AG09319 (cell line): ENCODE measurements around the gene PTPRC.
"Not testable (repeated sequence)": the region's sequence is repeated elsewhere in the genome, so short reads cannot be mapped to it uniquely, and the experiment has no call there.

Experiments
- DNase-seq: peaks from one replicate; pipeline ENCODE4 v3.0.0-alpha.2; 2010; ENCODE audit warnings: low read depth; ENCODE audit errors: extremely low read depth
- CTCF ChIP-seq: IDR thresholded peaks from 2 replicates; pipeline ENCODE4 v1.5.1; 2011; ENCODE audit warnings: low read depth, mild to moderate bottlenecking, inconsistent platforms, low read length, moderate library complexity

Gene PTPRC

GRCh38 chr1:198638894-198639635 lies at the start of gene PTPRC:
Gene PTPRC (plus strand): TSS chr1:198639040. CDS start chr1:198639269, 229 bp downstream.
- DNase-seq: no peak
- no peak for TF ChIP-seq CTCF

- TF ChIP-seq CTCF: no peak
- no peak for DNase-seq
These were observed 48.4 kb upstream of the PTPRC start for GRCh38 chr1:198590454-198590853.

GRCh38 chr1:198595765-198596164 lies 43.1 kb upstream of the PTPRC start:
- no peak for DNase-seq
- TF ChIP-seq CTCF: no peak

- TF ChIP-seq CTCF: no peak
- no peak for DNase-seq
These were observed 41.0 kb upstream of the PTPRC start for GRCh38 chr1:198597690-198598430.

- no peak for DNase-seq
These were observed 40.0 kb upstream of the PTPRC start for GRCh38 chr1:198598796-198599321.

GRCh38 chr1:198599749-198600148 lies 39.1 kb upstream of the PTPRC start:
- no peak for DNase-seq
- TF ChIP-seq CTCF: no peak

More at GRCh38 chr1:198598796-198599321, 40.0 kb upstream of the PTPRC start:
- no peak for TF ChIP-seq CTCF

GRCh38 chr1:198600906-198601305 lies 37.9 kb upstream of the PTPRC start:
- DNase-seq: no peak
- TF ChIP-seq CTCF: no peak

GRCh38 chr1:198601310-198601709 lies 37.5 kb upstream of the PTPRC start:
- DNase-seq: not testable (repeated sequence)
